HG02943 (cell line): Measurements from ENCODE around the gene PRKAG2.

Experiments used
- ATAC-seq: cut with Tn5 transposase; IDR thresholded peaks from one replicate; pipeline ENCODE4 v1.9.1; 2021; ENCODE audit warnings: mild to moderate bottlenecking, low read depth, moderate library complexity; ENCODE audit not compliant: unreplicated experiment

PRKAG2 gene

GRCh38 chr7:151867912-151868311, 9.0 kb downstream of the PRKAG2 start:
- no peak for ATAC-seq

GRCh38 chr7:151866761-151867655, 9.9 kb downstream of the PRKAG2 start:
- ATAC-seq, result no peak

GRCh38 chr7:151866028-151866427, 10.9 kb downstream of the PRKAG2 start:
- no peak for ATAC-seq

- ATAC-seq, result no peak
These were observed 11.7 kb downstream of the PRKAG2 start for GRCh38 chr7:151865070-151865670.

GRCh38 chr7:151864561-151864960, 12.4 kb downstream of the PRKAG2 start:
- ATAC-seq, result no peak

- no peak for ATAC-seq
These were observed 12.8 kb downstream of the PRKAG2 start for GRCh38 chr7:151864081-151864480.

GRCh38 chr7:151863386-151864079, 13.4 kb downstream of the PRKAG2 start:
- no peak for ATAC-seq

- ATAC-seq, result no peak
These were observed 14.1 kb downstream of the PRKAG2 start for GRCh38 chr7:151862606-151863381.

- ATAC-seq, result no peak
These were observed 15.0 kb downstream of the PRKAG2 start for GRCh38 chr7:151861881-151862280.

- no peak for ATAC-seq
These were observed 16.1 kb downstream of the PRKAG2 start for GRCh38 chr7:151860771-151861170.

- no peak for ATAC-seq
These were observed 16.8 kb downstream of the PRKAG2 start for GRCh38 chr7:151859948-151860685.

GRCh38 chr7:151859111-151859947, 17.6 kb downstream of the PRKAG2 start:
- ATAC-seq, result no peak

- ATAC-seq, result no peak
These were observed 18.5 kb downstream of the PRKAG2 start for GRCh38 chr7:151858456-151858855.

- no peak for ATAC-seq
These were observed 19.0 kb downstream of the PRKAG2 start for GRCh38 chr7:151857866-151858450.

- ATAC-seq, result no peak
These were observed 19.5 kb downstream of the PRKAG2 start for GRCh38 chr7:151857412-151857811.

- ATAC-seq, result no peak
These were observed 20.4 kb downstream of the PRKAG2 start for GRCh38 chr7:151856516-151856915.

GRCh38 chr7:151856098-151856497, 20.8 kb downstream of the PRKAG2 start:
- ATAC-seq, result no peak

GRCh38 chr7:151854720-151855071, 22.2 kb downstream of the PRKAG2 start:
- no peak for ATAC-seq
